ENCODE results near the gene MSANTD1. TPM values are rescaled to one million over a fixed set of nuclear protein-coding genes. Genes with fewer than 3 reads are reported as not detected.

The MSANTD1 gene
- total and polyA plus RNA-seq, 2 donors (not counting 1 experiment from before 2014, with no cell fraction given), result 0.78 to 5.5 TPM

DNA sequence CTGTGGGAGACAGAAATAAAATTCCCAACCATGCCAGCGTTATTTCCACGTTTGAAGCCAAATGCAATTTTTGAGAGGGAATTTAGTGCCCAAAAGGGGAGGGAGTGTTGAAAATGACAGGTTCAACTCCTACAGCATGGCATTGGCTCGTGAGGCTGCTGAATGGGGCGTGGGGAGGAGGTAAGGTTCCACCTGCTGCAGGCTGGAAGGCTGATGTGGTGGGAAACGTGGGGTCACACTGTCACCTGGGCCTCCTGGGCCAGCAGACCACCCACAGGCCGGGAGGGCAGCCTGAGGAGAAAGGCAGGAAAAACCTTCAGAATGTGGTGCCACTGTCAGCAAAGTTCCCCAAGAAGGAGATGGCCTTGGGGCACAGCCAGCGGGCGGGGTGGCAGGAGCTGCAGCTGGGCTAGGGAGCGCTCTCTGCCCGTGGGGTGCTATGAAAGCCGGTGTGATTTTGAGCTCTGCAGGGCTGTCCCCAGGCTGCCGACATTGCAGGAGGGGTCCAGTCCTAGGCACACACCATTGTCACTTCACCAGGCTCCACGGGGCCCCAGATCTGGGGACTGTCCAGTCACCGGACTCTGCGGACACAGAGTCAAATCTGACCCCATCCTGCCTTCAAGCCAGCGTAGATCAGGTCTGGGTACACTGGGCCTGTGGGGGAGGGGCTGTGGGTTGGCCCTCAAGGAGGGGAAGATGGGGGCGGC lies 19.6 kb downstream of the MSANTD1 start:
- Mint-ChIP-seq H3K27me3 (no peaks in the 10 kb centered on the region), H3K27ac (no peak overlapping the region), H3K9me3 (ENCODE audit: insufficient read depth) (no peaks in the 10 kb centered on the region), H3K4me3 (no peak overlapping the region), H3K4me1 (peaks cover 10% of the 10 kb centered on the region)
- intact Hi-C loops (cut with micrococcal nuclease), result no loop called here
- Histone ChIP-seq H3K79me2 (ENCODE audit: control insufficient read depth, insufficient read depth, low read length) (no peaks in the 10 kb centered on the region), H4K20me1 (ENCODE audit: control insufficient read depth, insufficient read depth, low read length, poor library complexity, severe bottlenecking) (no peaks in the 10 kb centered on the region), H3K36me3 (replicated peaks in 1 of 2; ENCODE audit: control extremely low read depth in 1 of 2, control insufficient read depth in 1 of 2, extremely low read depth in 1 of 2, insufficient read depth in 2 of 2, low read length in 1 of 2) (no peaks in the 10 kb centered on the region), H3K4me3 (ENCODE audit: control extremely low read depth in 1 of 5, extremely low read depth in 1 of 5, insufficient read depth in 1 of 5, low read depth in 2 of 5, low read length in 4 of 5) (no peak overlapping the region), H3K4me2 (replicated peaks; ENCODE audit: low read depth, low read length, poor library complexity, severe bottlenecking) (no peak overlapping the region), H3K27me3 (replicated peaks in 1 of 4; ENCODE audit: control extremely low read depth in 1 of 4, control insufficient read depth in 3 of 4, insufficient read depth in 4 of 4, low read length in 3 of 4) (no peaks in the 10 kb centered on the region), H3K4me1 (ENCODE audit: control insufficient read depth in 2 of 2, insufficient read depth in 2 of 2, low read length in 2 of 2) (no peaks in the 10 kb centered on the region), H3K9me3 (ENCODE audit: control extremely low read depth in 1 of 3, control insufficient read depth in 2 of 3, insufficient read depth in 1 of 3, low read length in 2 of 3) (peaks cover 0 to 7% (median under 1%) of the 10 kb centered on the region in 3 donors), H3K27ac (ENCODE audit: low read length in 2 of 2) (no peak overlapping the region), H2AFZ (ENCODE audit: insufficient read depth, low read depth, low read length, poor library complexity, severe bottlenecking) (no peak overlapping the region), H3K9ac (ENCODE audit: low read length) (no peak overlapping the region)
- ATAC-seq (ENCODE audit: low read depth), result no peak
- ChIA-PET CTCF (no interaction called here), POLR2A (no interaction called here)
- peak; percentile 5 for DNase-seq
- WGBS (ENCODE audit: insufficient coverage), result 97% methylated on average over 16 of the region's 17 CpGs
- TF ChIP-seq, protein P1, sequence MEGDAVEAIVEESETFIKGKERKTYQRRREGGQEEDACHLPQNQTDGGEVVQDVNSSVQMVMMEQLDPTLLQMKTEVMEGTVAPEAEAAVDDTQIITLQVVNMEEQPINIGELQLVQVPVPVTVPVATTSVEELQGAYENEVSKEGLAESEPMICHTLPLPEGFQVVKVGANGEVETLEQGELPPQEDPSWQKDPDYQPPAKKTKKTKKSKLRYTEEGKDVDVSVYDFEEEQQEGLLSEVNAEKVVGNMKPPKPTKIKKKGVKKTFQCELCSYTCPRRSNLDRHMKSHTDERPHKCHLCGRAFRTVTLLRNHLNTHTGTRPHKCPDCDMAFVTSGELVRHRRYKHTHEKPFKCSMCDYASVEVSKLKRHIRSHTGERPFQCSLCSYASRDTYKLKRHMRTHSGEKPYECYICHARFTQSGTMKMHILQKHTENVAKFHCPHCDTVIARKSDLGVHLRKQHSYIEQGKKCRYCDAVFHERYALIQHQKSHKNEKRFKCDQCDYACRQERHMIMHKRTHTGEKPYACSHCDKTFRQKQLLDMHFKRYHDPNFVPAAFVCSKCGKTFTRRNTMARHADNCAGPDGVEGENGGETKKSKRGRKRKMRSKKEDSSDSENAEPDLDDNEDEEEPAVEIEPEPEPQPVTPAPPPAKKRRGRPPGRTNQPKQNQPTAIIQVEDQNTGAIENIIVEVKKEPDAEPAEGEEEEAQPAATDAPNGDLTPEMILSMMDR (IDR thresholded peaks at IDR 0.05), result no peak
- TF ChIP-seq EZH2 (IDR thresholded peaks at IDR 0.05; ENCODE audit: borderline replicate concordance, insufficient read depth, low read depth, low read length, poor library complexity, severe bottlenecking), result no peak

DNA sequence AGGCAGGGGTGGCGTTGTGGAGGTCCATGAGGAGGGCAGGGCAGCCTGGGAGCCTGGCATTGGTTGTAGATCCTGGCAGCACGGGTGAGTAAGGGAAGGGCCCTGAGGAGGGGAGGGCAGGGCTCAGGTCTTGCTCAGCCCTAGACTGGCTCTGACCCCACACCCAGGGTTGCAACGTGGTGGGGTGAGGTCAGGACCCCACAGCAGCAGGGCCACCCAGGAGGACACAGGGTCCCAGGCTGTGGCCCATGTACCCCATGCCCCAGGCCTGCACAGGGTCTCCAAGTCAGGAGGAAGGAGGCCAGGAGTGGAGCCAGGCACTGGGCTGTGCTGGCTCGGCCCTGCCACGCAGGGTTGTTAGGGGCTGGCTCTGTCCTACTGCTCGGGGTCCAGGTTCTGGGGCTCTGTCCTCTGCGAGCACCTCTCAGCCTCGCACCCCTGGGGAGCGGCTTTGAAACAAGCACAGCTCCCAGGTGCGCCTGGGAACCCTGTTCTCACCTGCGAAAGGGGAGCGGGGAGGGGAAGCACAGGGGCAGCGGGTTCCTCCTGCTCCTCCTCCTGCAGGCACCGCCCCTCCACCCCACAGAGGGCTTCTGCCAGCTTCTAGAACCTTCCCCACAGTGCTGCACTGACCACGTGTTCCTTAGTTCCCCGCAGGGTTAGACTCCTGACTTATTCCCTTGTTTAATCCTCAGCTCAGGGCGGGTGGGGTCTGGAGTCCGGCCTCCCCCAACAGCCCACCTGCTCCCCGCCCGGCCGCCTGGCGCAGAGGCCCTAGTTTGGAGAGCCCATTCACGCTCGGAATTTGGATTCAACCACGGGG lies 20.4 kb downstream of the MSANTD1 start:
- Histone ChIP-seq H3K4me1 (ENCODE audit: control insufficient read depth in 2 of 2, insufficient read depth in 2 of 2, low read length in 2 of 2) (no peaks in the 10 kb centered on the region), H3K27me3 (replicated peaks in 1 of 4; ENCODE audit: control extremely low read depth in 1 of 4, control insufficient read depth in 3 of 4, insufficient read depth in 4 of 4, low read length in 3 of 4) (no peaks in the 10 kb centered on the region), H3K79me2 (ENCODE audit: control insufficient read depth, insufficient read depth, low read length) (no peaks in the 10 kb centered on the region), H3K9me3 (ENCODE audit: control extremely low read depth in 1 of 3, control insufficient read depth in 2 of 3, insufficient read depth in 1 of 3, low read length in 2 of 3) (peaks cover 0 to 10% (median 1%) of the 10 kb centered on the region in 3 donors), H2AFZ (ENCODE audit: insufficient read depth, low read depth, low read length, poor library complexity, severe bottlenecking) (no peak overlapping the region), H3K36me3 (replicated peaks in 1 of 2; ENCODE audit: control extremely low read depth in 1 of 2, control insufficient read depth in 1 of 2, extremely low read depth in 1 of 2, insufficient read depth in 2 of 2, low read length in 1 of 2) (no peaks in the 10 kb centered on the region), H3K4me3 (ENCODE audit: control extremely low read depth in 1 of 5, extremely low read depth in 1 of 5, insufficient read depth in 1 of 5, low read depth in 2 of 5, low read length in 4 of 5) (no peak overlapping the region), H4K20me1 (ENCODE audit: control insufficient read depth, insufficient read depth, low read length, poor library complexity, severe bottlenecking) (no peaks in the 10 kb centered on the region), H3K9ac (ENCODE audit: low read length) (no peak overlapping the region), H3K27ac (ENCODE audit: low read length in 2 of 2) (no peak overlapping the region), H3K4me2 (replicated peaks; ENCODE audit: low read depth, low read length, poor library complexity, severe bottlenecking) (no peak overlapping the region)
- CTCF ChIA-PET, result no interaction called here
- Mint-ChIP-seq H3K4me3 (no peak overlapping the region), H3K27ac (no peak overlapping the region), H3K27me3 (no peaks in the 10 kb centered on the region), H3K9me3 (ENCODE audit: insufficient read depth) (no peaks in the 10 kb centered on the region), H3K4me1 (peaks cover 10% of the 10 kb centered on the region)
- ATAC-seq (ENCODE audit: low read depth) (no peak), DNase-seq (peak; percentile 3)
- no peak for TF ChIP-seq EZH2 (IDR thresholded peaks at IDR 0.05; ENCODE audit: borderline replicate concordance, insufficient read depth, low read depth, low read length, poor library complexity, severe bottlenecking)
- TF ChIP-seq, protein P1 (IDR thresholded peaks at IDR 0.05), result no peak
- intact Hi-C loops (cut with micrococcal nuclease), result no loop called here
- POLR2A ChIA-PET, result no interaction called here
- WGBS (ENCODE audit: insufficient coverage), result 90% methylated on average over 23 of the region's 25 CpGs

Data from B cell (primary cell).